ENCODE results near the gene RRAS. TPM values are rescaled to one million over a fixed set of nuclear protein-coding genes. Genes with fewer than 3 reads are reported as not detected.

Gene RRAS
- total RNA-seq, 4 donors from 2014 or later, result 17.2 to 48.0 (median 32.4) TPM

- peak; percentile 97 to 99 (median 97) for DNase-seq
- Histone ChIP-seq H3K9me3 (no peaks in the 10 kb centered on the region), H3K36me3 (peaks cover 0 to 26% (median 0%) of the 10 kb centered on the region in 3 donors), H3K27ac (peak within 1 kb of the TSS; percentile 80 to 97 (median 92)), H3K4me3 (peak within 1 kb of the TSS; percentile 64 to 98 (median 84)), H3K4me1 (peaks cover 0 to 23% (median 16%) of the 10 kb centered on the region in 4 donors), H3K27me3 (no peaks in the 10 kb centered on the region)
- TF ChIP-seq, protein P1, sequence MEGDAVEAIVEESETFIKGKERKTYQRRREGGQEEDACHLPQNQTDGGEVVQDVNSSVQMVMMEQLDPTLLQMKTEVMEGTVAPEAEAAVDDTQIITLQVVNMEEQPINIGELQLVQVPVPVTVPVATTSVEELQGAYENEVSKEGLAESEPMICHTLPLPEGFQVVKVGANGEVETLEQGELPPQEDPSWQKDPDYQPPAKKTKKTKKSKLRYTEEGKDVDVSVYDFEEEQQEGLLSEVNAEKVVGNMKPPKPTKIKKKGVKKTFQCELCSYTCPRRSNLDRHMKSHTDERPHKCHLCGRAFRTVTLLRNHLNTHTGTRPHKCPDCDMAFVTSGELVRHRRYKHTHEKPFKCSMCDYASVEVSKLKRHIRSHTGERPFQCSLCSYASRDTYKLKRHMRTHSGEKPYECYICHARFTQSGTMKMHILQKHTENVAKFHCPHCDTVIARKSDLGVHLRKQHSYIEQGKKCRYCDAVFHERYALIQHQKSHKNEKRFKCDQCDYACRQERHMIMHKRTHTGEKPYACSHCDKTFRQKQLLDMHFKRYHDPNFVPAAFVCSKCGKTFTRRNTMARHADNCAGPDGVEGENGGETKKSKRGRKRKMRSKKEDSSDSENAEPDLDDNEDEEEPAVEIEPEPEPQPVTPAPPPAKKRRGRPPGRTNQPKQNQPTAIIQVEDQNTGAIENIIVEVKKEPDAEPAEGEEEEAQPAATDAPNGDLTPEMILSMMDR (IDR thresholded peaks at IDR 0.05), result peak in 2 of 6 experiments; percentile 4 to 7
- peak; percentile 61 to 69 for TF ChIP-seq POLR2A (IDR thresholded peaks at IDR 0.05)
These were observed 25.6 kb upstream of the RRAS start, which contains the start of the genes BCL2L12 and IRF3 for GRCh38 chr19:49665351-49666119. Gene BCL2L12 (plus strand): TSS chr19:49665933. CDS start chr19:49666693, 760 bp downstream. Gene IRF3 (minus strand): TSS chr19:49665857. CDS start chr19:49664838, 1,019 bp downstream.

- H3K9me3 ChIP-seq, result no peaks in the 10 kb centered on the region
- peaks cover 0 to 31% (median 0%) of the 10 kb centered on the region in 3 donors for H3K36me3 ChIP-seq
- peak overlapping the region; percentile 80 to 97 (median 92) for H3K27ac ChIP-seq
- H3K27me3 ChIP-seq, result no peaks in the 10 kb centered on the region
- TF ChIP-seq, protein P1 (IDR thresholded peaks at IDR 0.05), result no peak
- TF ChIP-seq POLR2A (IDR thresholded peaks at IDR 0.05), result no peak
- DNase-seq, result no peak
- H3K4me1 ChIP-seq, result peaks cover 0 to 23% (median 16%) of the 10 kb centered on the region in 4 donors
- H3K4me3 ChIP-seq, result peak overlapping the region; percentile 64 to 98 (median 84)
These were observed 25.1 kb upstream of the RRAS start for GRCh38 chr19:49665036-49665350.

DNA sequence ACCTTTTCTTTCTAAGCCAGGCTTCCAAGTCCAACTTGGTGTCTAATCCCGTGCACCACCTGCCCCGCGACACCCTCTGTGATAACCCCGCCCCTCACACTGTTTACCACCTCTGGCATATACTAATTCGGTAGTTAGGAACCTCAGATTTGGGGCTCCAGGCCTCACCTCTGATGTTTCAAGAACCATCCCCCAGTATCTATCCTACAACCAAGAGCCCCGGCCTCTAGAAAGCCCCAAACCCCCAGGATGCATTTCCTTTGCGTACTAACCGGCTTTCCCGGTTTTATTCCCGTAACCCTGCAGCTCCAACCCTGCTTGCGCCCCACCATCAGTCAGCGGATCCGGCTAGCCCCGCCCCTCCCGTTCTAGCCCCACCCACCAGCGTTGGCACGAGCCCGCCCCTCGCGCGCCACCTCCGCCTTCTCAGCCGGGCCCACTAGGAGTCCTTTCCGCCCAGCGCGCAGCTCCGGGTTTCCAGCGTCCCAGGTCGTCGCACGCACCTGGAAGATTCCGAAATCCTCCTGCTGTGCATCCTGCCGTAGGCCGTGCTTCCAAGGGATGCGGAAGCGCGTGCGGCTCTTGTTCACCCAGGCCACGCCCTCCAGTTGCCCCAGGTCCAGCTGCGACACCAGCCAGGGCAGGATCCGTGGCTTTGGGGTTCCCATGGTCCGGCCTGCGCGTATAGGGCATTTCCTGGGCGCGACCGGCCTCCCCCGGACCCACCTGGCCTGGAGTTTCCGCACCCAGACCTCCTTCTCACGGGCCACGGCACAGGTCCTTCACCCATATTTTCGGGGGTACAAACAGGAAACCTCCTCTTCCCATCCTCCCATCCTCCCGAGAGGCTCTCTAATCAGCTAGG, 24.5 kb upstream of the RRAS start:
- peak overlapping the region; percentile 80 to 97 (median 92) for H3K27ac ChIP-seq
- peaks cover 0 to 23% (median 16%) of the 10 kb centered on the region in 4 donors for H3K4me1 ChIP-seq
- H3K4me3 ChIP-seq, result peak overlapping the region; percentile 64 to 98 (median 84)
- peak; percentile 96 to 97 (median 97) for DNase-seq
- no peaks in the 10 kb centered on the region for H3K9me3 ChIP-seq
- TF ChIP-seq POLR2A (IDR thresholded peaks at IDR 0.05), result peak; percentile 48 to 72
- TF ChIP-seq, protein P1 (IDR thresholded peaks at IDR 0.05), result peak in 4 of 6 experiments; percentile 14 to 58 (median 51)
- H3K36me3 ChIP-seq, result peaks cover 0 to 37% (median 0%) of the 10 kb centered on the region in 3 donors
- H3K27me3 ChIP-seq, result no peaks in the 10 kb centered on the region

DNA sequence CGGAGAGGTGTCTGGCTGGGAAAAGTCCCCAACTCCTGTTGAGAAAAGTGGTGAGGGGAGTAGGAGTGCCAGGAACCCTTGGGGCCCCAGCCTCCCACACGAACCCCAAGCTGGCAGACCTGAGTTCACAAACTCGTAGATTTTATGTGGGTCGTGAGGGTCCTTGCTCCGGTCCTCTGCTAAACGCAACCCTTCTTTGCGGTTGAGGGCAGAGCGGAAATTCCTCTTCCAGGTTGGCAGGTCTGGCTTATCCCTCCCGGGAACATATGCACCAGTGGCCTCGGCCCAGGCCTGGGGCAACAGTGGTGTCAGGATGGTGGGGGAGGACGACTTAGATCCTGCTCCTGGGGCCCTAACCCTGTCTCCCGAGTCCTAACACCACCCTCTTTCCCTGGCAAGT, 23.3 kb upstream of the RRAS start:
- no peak for TF ChIP-seq POLR2A (IDR thresholded peaks at IDR 0.05)
- TF ChIP-seq, protein P1 (IDR thresholded peaks at IDR 0.05), result no peak
- Histone ChIP-seq H3K27me3 (no peaks in the 10 kb centered on the region), H3K36me3 (peaks cover 0 to 49% (median 0%) of the 10 kb centered on the region in 3 donors), H3K4me1 (peaks cover 0 to 23% (median 16%) of the 10 kb centered on the region in 4 donors), H3K4me3 (no peak overlapping the region), H3K9me3 (no peaks in the 10 kb centered on the region), H3K27ac (peak overlapping the region in 3 of 4 donors; percentile 15 to 97 (median 92))
- DNase-seq, result no peak

- peaks cover 0 to 61% (median 0%) of the 10 kb centered on the region in 3 donors for H3K36me3 ChIP-seq
These were observed 22.1 kb upstream of the RRAS start for GRCh38 chr19:49662011-49662410.

More at GRCh38 chr19:49662011-49662410, 22.1 kb upstream of the RRAS start:
- TF ChIP-seq, protein P1 (IDR thresholded peaks at IDR 0.05), result no peak
- TF ChIP-seq POLR2A (IDR thresholded peaks at IDR 0.05), result no peak
- H3K27me3 ChIP-seq, result no peaks in the 10 kb centered on the region
- no peak overlapping the region for H3K4me3 ChIP-seq
- DNase-seq, result no peak
- H3K9me3 ChIP-seq, result no peaks in the 10 kb centered on the region
- H3K27ac ChIP-seq, result no peak overlapping the region
- H3K4me1 ChIP-seq, result peaks cover 0 to 23% (median 16%) of the 10 kb centered on the region in 4 donors

Data from Peyer's patch (tissue), 4 donors.